Activated CD4-positive, alpha-beta T cell treated with anti-CD3 and anti-CD28 coated beads, Interleukin-2, amount 50 U/mL, for 1 hour (primary cell): ENCODE measurements around the gene SLC6A6.
"Not testable (repeated sequence)": the region's sequence is repeated elsewhere in the genome, so short reads cannot be mapped to it uniquely, and the experiment has no call there.

Source experiments
- DNase-seq: peaks from one replicate; pipeline ENCODE4 v3.0.0-alpha.2; 2020

Gene SLC6A6

GRCh38 chr3:14512281-14512941, 110.0 kb downstream of the SLC6A6 start:
- DNase-seq: no peak

GRCh38 chr3:14512942-14513327, 110.5 kb downstream of the SLC6A6 start:
- DNase-seq: no peak

GRCh38 chr3:14513566-14514322, 111.3 kb downstream of the SLC6A6 start:
- DNase-seq: no peak

- DNase-seq: no peak
These were observed 111.9 kb downstream of the SLC6A6 start for GRCh38 chr3:14514323-14514720.

DNA sequence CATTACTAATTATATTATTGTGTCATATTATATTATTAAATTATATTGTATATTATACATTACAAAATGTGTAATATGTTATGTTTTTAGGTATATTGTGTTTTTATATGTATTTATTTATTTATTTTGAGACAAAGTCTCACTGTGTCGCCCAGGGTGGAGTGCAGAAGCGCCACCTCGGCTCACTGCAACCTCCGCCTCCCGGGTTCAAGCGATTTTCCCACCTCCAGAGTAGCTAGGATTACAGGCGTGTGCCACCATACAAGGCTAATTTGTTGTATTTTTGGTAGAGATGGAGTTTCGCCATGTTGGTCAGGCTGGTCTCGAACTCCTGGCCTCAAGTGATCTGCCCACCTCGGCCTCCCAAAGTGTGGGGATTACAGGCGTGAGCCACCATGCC, 113.1 kb downstream of the SLC6A6 start:
- DNase-seq: not testable (repeated sequence)

DNA sequence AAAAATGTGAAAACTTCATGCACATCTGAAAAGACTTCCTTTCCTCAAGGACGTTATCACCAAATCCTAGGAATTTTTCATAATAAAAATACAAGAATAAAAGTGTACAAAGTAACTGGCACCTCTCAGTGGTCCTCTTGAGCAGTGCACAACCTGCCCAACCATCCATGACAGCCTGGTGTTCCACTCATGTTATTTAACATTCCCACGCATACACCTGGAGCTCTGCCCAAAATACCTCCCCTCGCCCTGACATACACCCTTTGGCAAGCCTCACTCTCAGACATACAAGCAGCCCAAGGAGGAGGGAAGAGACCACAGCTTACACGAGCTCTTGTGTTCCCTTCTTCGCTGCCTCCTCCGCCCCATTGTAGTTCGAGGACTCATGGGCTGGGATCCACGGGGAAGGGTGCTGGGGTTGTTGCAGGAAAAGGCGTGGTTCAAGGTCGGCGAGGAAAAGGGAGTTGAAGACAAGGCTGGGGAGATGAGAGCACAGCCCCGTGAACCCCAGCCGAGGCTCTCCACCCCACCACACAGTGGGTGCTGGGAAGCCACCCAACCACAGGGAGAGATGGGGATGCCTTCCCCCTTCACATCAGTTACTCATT, 114.4 kb downstream of the SLC6A6 start:
- DNase-seq: no peak

DNA sequence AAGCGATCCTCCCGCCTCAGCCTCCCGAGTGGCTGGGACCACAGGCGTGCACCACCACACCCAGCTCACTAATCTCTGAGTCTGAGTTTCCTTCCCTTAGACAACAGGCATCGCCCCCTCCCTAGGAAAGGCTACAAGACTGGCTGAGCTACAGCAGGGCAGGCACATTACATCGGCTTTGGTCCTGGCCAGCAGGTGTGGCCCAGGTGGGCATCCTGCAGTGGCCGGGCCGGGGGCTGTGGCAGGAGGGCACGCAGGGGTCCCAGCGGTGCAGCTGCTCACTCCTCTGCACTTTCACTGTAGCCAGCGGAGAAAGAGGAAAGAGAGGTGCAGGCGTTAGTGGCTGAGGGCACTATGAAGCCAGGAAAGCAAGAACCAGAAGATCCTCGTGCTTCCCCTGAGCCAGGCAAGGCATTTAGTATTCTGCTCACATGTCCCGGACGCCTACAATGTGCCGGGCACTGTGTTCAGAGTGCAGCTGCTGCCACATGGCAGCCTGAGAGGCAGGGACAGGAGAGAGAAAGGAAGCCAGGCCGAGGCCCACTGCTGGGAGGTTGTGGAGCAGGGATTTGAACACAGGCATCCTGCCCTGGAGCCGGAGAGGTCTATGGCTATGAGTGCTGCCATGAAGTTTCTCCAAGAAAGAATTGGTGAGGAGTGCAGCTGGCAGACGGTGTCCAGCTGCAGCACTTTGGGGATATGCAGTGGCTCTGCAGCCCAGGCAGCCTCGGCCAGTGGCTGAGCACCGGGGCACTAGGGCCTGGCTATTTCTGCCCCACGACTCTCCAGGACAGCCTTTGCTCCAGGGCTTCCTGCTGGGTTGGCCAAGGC, 115.4 kb downstream of the SLC6A6 start:
- DNase-seq: no peak

DNA sequence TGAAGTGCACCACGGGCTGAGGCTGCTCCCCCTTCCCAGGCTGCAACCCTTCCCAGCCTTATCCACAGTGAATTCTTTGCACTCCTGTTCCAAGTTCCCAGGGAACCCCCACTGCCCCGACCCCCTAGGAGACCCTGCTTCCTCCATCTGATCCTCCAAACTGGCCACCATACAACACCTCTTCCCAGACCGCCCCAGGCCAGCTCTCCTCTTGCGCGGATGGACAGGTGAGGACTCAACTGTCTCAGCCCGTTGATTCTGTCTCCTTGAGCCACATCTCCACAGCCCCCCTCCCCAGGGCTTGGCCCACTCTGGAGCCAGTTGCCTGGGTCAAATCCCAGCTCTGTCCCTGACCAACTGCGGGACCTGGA, 116.0 kb downstream of the SLC6A6 start:
- DNase-seq: no peak

DNA sequence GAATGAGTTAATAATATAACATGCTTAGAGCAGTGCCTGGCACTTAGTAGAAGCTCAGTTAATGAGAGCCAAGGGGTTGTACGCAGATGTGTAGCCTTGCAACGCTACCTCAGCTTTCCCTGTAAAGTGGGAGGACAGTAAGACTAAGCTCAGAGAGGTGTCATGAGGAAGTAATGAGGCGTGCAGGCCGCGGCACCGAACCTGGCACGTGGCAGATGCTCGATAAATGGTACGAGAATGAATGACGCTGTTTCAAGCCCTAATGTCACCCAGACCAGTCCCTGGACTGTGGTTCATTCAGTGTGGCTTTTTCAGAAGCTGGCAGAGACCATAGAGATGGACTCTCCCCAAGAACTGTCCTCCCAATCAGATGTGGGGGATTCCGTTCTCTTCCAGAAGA, 116.5 kb downstream of the SLC6A6 start:
- DNase-seq: no peak

DNA sequence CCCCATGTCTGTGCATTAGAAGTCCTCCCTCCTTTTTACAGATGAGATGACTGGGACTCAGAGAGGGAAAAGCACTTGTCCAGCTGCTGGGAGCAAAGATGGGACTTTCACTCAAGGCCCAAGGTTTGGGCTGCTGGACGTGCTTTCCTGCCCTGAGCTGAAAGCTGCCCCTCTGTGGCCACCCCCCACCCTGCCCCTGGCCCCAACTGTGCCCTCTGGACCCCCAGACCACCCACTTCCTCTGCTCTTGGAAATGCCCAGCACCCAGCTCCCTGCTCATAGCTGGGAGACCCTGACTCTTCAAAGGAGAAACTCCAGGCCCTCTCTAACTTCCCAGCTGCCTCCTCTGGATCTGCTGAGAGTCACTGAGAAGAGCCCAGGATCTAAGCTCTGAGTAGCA, 117.0 kb downstream of the SLC6A6 start:
- no peak for DNase-seq

- no peak for DNase-seq
These were observed 117.7 kb downstream of the SLC6A6 start for GRCh38 chr3:14520149-14520548.

DNA sequence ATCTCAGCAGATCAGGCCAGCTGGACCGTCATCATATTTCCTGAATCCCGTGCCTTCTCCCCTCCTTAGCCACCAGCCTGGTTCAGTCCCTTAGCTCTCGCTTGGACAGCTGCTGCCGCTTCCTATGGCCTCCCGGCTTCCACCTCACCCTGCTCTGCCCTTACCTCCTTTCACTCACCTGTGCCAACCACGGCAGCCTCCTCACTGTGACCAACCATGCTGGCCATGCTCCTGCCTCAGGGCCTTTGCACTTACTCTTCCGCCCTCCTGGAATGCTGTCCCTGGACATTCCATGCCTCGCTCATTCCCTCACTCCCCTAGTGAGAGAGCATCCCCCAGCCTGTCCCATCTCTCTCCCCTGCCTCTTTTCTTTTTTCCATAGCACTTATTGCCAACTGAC, 118.6 kb downstream of the SLC6A6 start:
- DNase-seq: no peak

DNA sequence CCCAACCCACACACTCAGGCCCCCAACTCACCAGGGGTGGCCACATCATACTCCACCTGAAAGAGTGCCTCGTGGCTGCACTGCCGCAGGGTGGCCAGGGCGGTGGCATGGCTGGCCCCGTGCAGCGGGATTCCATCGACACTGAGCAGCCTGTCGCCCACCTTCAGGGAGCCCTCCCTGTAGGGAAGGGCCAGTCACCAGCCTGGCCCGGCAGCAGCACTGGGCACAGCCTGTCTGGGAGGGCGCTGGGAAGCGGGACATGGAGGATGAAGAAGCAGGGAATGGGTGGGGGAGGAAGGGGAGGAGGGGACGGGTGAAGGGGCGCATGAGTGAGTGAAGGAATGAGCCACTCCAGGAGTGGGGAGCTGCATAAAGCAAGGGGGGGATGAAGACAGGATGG, 119.2 kb downstream of the SLC6A6 start:
- no peak for DNase-seq

DNA sequence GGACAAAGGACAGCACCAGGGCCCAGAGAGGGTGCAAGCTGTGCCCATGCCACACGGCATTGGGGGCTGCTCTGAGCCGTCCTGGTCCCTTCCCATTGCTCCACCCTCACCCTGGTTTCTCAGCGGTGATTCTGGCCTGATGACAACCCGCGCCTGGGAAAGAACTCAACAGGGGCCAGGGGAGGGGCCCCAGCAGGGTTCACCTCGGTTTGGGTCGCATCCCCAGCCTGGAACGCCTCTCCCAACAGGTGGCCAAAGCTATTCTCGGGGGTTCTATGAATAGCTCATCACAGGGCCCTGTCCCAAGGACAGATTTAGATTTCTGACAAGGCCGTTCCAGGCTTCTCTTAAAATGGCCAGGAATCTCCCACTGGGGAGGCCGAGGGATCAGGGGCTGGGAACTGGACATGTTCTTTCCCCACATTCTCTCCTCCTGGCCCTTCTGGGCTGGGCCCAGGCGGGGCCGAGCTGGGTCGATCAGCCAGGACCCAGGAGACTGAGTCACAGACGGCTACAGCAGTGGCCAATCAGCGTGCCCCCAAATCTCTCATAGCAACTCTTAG, 119.8 kb downstream of the SLC6A6 start:
- no peak for DNase-seq

- DNase-seq: no peak
These were observed 120.4 kb downstream of the SLC6A6 start for GRCh38 chr3:14522768-14523167.

DNA sequence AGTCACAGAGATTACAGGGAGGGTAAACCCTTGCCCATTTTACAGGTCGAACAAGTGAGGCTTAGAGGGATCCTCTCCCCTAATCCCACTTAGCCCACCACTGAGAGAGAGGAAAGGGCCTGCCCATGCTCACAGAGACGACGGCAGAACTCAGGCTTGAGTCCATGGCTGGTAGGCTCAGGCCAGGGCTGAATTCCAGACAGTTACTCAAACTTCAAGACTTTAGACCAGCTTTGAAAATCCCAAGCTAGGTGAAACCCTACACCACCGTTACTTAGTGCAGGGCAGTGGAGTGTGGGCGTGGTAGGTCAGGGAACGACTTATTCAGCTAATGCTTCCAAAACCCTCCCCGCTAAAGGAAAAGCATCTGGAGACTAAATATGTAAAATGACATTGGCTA, 121.4 kb downstream of the SLC6A6 start:
- no peak for DNase-seq

GRCh38 chr3:14524311-14524711, 121.9 kb downstream of the SLC6A6 start:
- no peak for DNase-seq

DNA sequence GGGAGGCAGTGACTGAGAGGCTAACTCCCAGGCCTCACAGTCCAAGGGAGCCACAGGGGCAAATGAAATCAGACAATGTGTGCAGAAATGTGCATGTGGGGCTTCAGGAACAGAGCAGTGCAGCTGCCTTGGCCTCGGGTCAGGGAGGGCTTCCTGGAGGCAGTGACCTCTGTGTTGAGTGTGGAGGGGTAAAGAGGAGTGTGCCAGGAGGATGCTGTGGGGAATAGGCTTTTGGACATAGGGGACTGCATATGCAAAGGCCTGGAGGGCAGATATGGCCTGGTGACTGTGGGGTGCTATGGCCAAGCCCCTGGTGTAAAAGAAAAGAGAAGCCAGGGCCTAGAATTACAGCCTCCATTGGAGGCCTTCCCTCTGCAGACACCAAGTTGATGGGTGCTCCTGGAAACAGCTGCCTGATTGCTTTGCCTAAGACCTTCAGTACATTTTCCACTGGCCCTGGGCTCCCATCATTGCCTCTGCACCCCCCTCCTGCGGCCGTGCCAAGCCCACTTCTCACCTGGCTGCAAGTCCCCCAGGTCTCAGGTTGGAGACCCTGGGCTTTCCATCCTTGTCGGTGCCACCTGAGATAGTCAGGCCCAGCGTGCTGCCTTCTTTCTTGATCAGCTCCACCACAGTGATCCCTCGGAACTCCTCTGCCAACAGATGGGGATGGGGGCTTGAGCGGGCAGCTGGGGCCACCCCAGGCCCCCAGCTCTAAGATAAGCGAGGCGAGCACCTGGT, 122.7 kb downstream of the SLC6A6 start:
- DNase-seq: no peak

DNA sequence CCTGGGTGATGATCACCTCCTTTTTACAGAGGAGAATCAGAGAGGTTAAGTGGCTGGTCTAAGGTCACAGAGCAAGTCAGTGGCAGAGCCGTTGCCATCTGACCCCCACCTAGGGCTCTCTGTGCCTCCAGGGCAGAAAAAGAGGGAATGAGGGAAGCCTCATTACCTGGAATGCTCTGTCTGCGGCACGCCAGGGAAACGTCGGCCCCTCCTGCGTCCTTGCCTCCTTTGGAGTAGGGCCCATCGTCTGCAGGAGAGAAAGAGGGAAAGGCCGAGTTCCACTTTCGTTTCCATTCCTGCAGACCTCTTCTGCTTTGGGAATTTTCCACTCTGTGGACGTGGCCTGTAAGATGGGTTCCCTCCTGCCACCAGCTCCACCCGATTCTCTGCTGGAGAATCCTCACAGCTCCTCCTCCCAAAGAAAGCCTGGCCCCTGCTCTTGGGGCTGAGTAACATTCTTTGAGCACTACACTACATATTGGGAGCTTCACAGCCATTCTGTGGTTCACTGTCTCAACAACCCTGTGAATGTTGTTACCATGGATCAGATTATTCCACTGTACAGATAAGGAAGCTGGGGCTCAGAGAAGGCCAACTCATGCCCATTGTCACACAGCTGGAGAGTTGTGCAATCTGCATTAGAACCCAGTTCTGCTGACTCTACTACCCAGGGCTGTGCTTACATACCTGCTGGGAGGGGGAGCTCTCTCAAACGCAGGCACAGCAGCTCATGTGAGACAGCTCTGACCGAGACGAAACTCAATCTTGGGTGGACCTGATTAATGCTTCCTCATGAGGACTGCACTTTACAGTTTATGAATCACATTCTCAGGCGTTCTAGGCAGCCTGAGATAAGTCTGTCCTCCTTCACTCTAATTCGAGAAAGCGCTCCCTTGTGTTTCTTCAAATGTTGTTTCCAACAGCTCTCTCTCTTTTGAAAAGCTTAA, 123.6 kb downstream of the SLC6A6 start:
- DNase-seq: no peak

DNA sequence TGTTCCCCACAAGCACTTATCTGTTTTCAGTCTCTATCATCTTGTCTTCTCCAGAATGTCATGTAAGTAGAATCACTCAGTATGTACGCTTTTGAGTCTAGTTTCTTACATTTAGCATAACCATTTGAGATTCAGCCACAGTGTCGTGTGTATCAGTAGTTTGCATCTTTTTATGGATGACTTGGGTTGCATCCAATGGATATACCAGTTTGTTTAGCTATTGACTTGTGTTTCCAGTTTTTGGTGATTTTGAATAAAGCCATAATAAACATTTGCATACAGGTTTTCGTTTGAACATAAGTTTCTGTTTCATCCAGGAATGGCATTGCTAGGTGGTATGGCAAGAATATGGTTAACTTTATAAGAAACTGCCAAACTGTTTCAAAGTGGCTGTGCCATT, 125.7 kb downstream of the SLC6A6 start:
- DNase-seq: no peak

GRCh38 chr3:14531856-14532395, 129.5 kb downstream of the SLC6A6 start:
- DNase-seq: no peak
